ENCODE results near the gene CD55.

Gene CD55

GRCh38 chr1:207349979-207350378, 28.5 kb downstream of the CD55 start:
- no peak overlapping the region for H2AFZ ChIP-seq (ENCODE audit: low read length)
- TF ChIP-seq EZH2phosphoT487 (IDR thresholded peaks at IDR 0.05; ENCODE audit: low read length): no peak
- TF ChIP-seq EZH2 (optimal IDR thresholded peaks at IDR 0.05; ENCODE audit: low read depth, low read length): no peak
- TF ChIP-seq, protein P1, sequence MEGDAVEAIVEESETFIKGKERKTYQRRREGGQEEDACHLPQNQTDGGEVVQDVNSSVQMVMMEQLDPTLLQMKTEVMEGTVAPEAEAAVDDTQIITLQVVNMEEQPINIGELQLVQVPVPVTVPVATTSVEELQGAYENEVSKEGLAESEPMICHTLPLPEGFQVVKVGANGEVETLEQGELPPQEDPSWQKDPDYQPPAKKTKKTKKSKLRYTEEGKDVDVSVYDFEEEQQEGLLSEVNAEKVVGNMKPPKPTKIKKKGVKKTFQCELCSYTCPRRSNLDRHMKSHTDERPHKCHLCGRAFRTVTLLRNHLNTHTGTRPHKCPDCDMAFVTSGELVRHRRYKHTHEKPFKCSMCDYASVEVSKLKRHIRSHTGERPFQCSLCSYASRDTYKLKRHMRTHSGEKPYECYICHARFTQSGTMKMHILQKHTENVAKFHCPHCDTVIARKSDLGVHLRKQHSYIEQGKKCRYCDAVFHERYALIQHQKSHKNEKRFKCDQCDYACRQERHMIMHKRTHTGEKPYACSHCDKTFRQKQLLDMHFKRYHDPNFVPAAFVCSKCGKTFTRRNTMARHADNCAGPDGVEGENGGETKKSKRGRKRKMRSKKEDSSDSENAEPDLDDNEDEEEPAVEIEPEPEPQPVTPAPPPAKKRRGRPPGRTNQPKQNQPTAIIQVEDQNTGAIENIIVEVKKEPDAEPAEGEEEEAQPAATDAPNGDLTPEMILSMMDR (IDR thresholded peaks at IDR 0.05; ENCODE audit: low read length): no peak
- DNase-seq: no peak
- H3F3A ChIP-seq (ENCODE audit: insufficient read depth, low read length): no peaks in the 10 kb centered on the region
- H3K4me3 ChIP-seq (ENCODE audit: low read length): no peak overlapping the region
- H3K36me3 ChIP-seq (replicated peaks; ENCODE audit: insufficient read depth, low read length): no peaks in the 10 kb centered on the region
- H3K27me3 ChIP-seq (replicated peaks; ENCODE audit: insufficient read depth, low read length): no peaks in the 10 kb centered on the region
- no peaks in the 10 kb centered on the region for H4K20me1 ChIP-seq (ENCODE audit: insufficient read depth, low read length)
- no peak overlapping the region for H3K27ac ChIP-seq (ENCODE audit: low read length)
- H3K4me2 ChIP-seq (ENCODE audit: low read depth, low read length): no peak overlapping the region
- H3K9ac ChIP-seq (ENCODE audit: low read length): no peak overlapping the region
- H3K9me2 ChIP-seq (replicated peaks; ENCODE audit: insufficient read depth, low read length): no peaks in the 10 kb centered on the region
- H3K79me2 ChIP-seq (ENCODE audit: low read length): no peaks in the 10 kb centered on the region
- H3K9me3 ChIP-seq (replicated peaks; ENCODE audit: insufficient read depth, low read length): no peaks in the 10 kb centered on the region
- no peaks in the 10 kb centered on the region for H3K4me1 ChIP-seq (ENCODE audit: low read length)

DNA sequence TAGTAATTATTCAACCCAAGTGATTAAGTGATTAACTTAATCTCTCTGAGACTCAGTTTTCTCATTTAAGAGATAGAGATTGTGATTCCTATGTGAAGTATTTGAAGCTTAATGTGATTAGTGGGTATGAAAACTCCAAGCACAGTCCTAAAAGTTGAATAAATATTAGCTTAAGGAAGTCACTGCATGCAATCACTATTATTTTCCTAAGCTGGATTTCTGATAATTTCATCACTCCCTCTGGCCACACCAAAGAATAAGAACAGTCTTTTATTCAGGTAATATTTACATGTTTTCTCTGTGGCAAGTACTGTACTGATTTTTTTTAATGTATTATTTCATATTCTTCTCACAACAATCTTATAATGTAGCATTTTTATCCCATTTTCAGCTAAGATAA, 31.1 kb downstream of the CD55 start:
- no peaks in the 10 kb centered on the region for H3K36me3 ChIP-seq (replicated peaks; ENCODE audit: insufficient read depth, low read length)
- no peaks in the 10 kb centered on the region for H3K9me3 ChIP-seq (replicated peaks; ENCODE audit: insufficient read depth, low read length)
- no peak overlapping the region for H3K4me3 ChIP-seq (ENCODE audit: low read length)
- no peak overlapping the region for H2AFZ ChIP-seq (ENCODE audit: low read length)
- H3K9me2 ChIP-seq (replicated peaks; ENCODE audit: insufficient read depth, low read length): no peaks in the 10 kb centered on the region
- TF ChIP-seq, protein P1 (IDR thresholded peaks at IDR 0.05; ENCODE audit: low read length): no peak
- TF ChIP-seq EZH2 (optimal IDR thresholded peaks at IDR 0.05; ENCODE audit: low read depth, low read length) (no peak), EZH2phosphoT487 (IDR thresholded peaks at IDR 0.05; ENCODE audit: low read length) (no peak)
- H4K20me1 ChIP-seq (ENCODE audit: insufficient read depth, low read length): no peaks in the 10 kb centered on the region
- no peak overlapping the region for H3K4me2 ChIP-seq (ENCODE audit: low read depth, low read length)
- no peak overlapping the region for H3K27ac ChIP-seq (ENCODE audit: low read length)
- H3K27me3 ChIP-seq (replicated peaks; ENCODE audit: insufficient read depth, low read length): no peaks in the 10 kb centered on the region
- no peaks in the 10 kb centered on the region for H3K79me2 ChIP-seq (ENCODE audit: low read length)
- no peaks in the 10 kb centered on the region for H3K4me1 ChIP-seq (ENCODE audit: low read length)
- no peak for DNase-seq
- H3F3A ChIP-seq (ENCODE audit: insufficient read depth, low read length): no peaks in the 10 kb centered on the region
- no peak overlapping the region for H3K9ac ChIP-seq (ENCODE audit: low read length)

DNA sequence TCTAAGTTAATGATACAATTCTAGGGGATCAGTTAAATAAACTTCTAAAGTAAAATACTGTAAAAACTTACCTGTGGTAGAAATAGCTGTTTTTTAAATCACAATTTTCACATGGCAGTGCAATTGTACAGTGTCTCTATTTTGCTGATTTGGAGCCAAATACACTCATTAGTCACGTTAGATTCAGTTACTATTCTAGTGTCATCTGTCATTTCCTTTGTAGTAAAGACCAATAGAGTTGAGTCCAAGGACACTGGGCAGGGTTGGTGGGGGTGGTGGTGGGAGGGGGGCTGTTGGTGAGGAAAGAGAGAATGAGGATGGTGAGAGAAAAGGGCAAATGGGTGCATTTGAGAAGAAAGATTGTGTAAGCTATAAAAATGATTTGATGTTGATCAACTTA, 33.6 kb downstream of the CD55 start:
- Histone ChIP-seq H3K9me3 (replicated peaks; ENCODE audit: insufficient read depth, low read length) (no peaks in the 10 kb centered on the region), H3K9ac (ENCODE audit: low read length) (no peak overlapping the region), H3F3A (ENCODE audit: insufficient read depth, low read length) (no peaks in the 10 kb centered on the region), H3K4me2 (ENCODE audit: low read depth, low read length) (no peak overlapping the region), H3K4me3 (ENCODE audit: low read length) (no peak overlapping the region), H3K36me3 (replicated peaks; ENCODE audit: insufficient read depth, low read length) (no peaks in the 10 kb centered on the region), H4K20me1 (ENCODE audit: insufficient read depth, low read length) (no peaks in the 10 kb centered on the region), H3K4me1 (ENCODE audit: low read length) (no peaks in the 10 kb centered on the region), H3K27ac (ENCODE audit: low read length) (no peak overlapping the region), H3K27me3 (replicated peaks; ENCODE audit: insufficient read depth, low read length) (no peaks in the 10 kb centered on the region), H3K9me2 (replicated peaks; ENCODE audit: insufficient read depth, low read length) (no peaks in the 10 kb centered on the region), H3K79me2 (ENCODE audit: low read length) (no peaks in the 10 kb centered on the region), H2AFZ (ENCODE audit: low read length) (no peak overlapping the region)
- DNase-seq: no peak
- TF ChIP-seq EZH2phosphoT487 (IDR thresholded peaks at IDR 0.05; ENCODE audit: low read length) (no peak), EZH2 (optimal IDR thresholded peaks at IDR 0.05; ENCODE audit: low read depth, low read length) (no peak)
- TF ChIP-seq, protein P1 (IDR thresholded peaks at IDR 0.05; ENCODE audit: low read length): no peak
